ENCODE results near the gene FPR1. TPM values are rescaled to one million over a fixed set of nuclear protein-coding genes. Genes with fewer than 3 reads are reported as not detected.
"Not testable (repeated sequence)": the region's sequence is repeated elsewhere in the genome, so short reads cannot be mapped to it uniquely, and the experiment has no call there.

Gene FPR1
- polyA plus RNA-seq, 2 donors = 0.49 to 1.00 TPM

DNA sequence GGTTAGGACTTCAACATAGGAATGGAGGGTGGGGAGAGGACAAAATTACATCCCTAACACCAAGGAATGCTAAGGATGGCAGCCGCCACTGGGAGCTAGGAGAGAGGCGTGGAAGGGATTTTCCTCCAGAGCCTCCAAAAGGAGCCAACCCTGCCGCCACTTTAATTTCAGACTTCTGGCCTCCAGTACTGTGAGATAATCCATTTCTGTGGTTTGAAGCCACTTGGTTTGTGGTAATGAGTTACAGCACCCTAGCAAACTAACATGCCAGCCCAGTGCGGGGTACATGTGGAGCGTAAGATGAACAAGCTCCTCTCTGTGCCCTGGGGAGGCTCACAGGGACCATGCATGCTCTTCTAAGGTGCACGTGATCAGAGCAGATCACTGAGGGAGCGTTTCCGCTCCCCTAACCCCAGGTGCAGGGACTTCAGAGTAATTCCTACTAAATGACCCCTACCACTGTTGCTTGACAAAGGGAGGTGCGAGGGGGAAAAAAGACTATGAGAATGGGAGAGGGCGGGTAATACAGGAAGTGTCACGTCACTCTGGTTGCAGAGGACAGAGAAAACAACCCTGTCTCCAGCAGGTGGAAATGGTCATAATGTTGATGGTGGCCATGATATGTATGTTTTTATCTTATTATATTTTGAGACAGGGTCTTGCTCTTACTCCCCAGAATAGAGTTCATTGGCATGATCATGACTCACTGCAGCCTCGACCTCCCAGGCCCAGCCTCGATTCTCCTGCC, 12.0 kb downstream of the FPR1 start:
- H3K4me3 ChIP-seq (ENCODE audit: low read depth in 1 of 2, low read length in 2 of 2) = no peak overlapping the region
- WGBS, 2 donors = 73 to 78% methylated on average over 13 of the region's 13 CpGs
- no peak overlapping the region for H3K27ac ChIP-seq (ENCODE audit: low read depth in 2 of 2, low read length in 1 of 2)
- peaks cover 0 to 5% of the 10 kb centered on the region in 2 donors for H3K9me3 ChIP-seq (ENCODE audit: control insufficient read depth in 2 of 2, insufficient read depth in 1 of 2, low read depth in 1 of 2, low read length in 1 of 2)
- H3K36me3 ChIP-seq (ENCODE audit: control insufficient read depth in 2 of 2, insufficient read depth in 2 of 2, low read length in 1 of 2) = no peaks in the 10 kb centered on the region
- H3K4me1 ChIP-seq (ENCODE audit: control insufficient read depth in 2 of 2, insufficient read depth in 2 of 2, low read length in 1 of 2) = no peaks in the 10 kb centered on the region
- H3K27me3 ChIP-seq (ENCODE audit: control insufficient read depth in 1 of 2, insufficient read depth in 2 of 2, low read length in 2 of 2) = no peaks in the 10 kb centered on the region

GRCh38 chr19:51738523-51738922, 13.2 kb downstream of the FPR1 start:
- H3K36me3 ChIP-seq (ENCODE audit: control insufficient read depth in 2 of 2, insufficient read depth in 2 of 2, low read length in 1 of 2); H3K27me3 ChIP-seq (ENCODE audit: control insufficient read depth in 1 of 2, insufficient read depth in 2 of 2, low read length in 2 of 2); H3K4me1 ChIP-seq (ENCODE audit: control insufficient read depth in 2 of 2, insufficient read depth in 2 of 2, low read length in 1 of 2); H3K9me3 ChIP-seq (ENCODE audit: control insufficient read depth in 2 of 2, insufficient read depth in 1 of 2, low read depth in 1 of 2, low read length in 1 of 2); H3K4me3 ChIP-seq (ENCODE audit: low read depth in 1 of 2, low read length in 2 of 2); H3K27ac ChIP-seq (ENCODE audit: low read depth in 2 of 2, low read length in 1 of 2): not testable (repeated sequence)
- WGBS, 2 donors = 89 to 91% methylated on average over 10 of the region's 10 CpGs

DNA sequence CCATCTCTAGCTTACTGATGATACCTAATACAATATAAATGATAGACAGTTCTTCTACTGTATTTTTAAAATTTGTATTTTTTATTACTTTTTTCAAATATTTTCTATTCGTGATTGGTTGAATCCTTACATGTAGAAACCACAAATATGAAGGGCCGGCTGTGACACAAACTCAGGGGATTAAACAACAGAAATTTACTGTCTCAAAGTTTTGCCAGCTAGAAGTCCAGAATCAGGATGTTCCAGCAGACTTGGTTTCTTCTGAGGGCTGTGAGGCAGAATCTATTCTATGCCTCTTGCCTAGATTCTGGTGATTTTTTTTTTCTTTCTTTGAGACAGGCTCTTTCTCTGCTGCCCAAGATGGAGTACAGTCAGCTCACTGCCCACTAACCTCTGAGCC, 13.8 kb downstream of the FPR1 start:
- Histone ChIP-seq H3K36me3 (ENCODE audit: control insufficient read depth in 2 of 2, insufficient read depth in 2 of 2, low read length in 1 of 2) (no peaks in the 10 kb centered on the region), H3K4me3 (ENCODE audit: low read depth in 1 of 2, low read length in 2 of 2) (no peak overlapping the region), H3K9me3 (ENCODE audit: control insufficient read depth in 2 of 2, insufficient read depth in 1 of 2, low read depth in 1 of 2, low read length in 1 of 2) (peaks cover 0 to 5% of the 10 kb centered on the region in 2 donors), H3K27me3 (ENCODE audit: control insufficient read depth in 1 of 2, insufficient read depth in 2 of 2, low read length in 2 of 2) (no peaks in the 10 kb centered on the region), H3K27ac (ENCODE audit: low read depth in 2 of 2, low read length in 1 of 2) (no peak overlapping the region), H3K4me1 (ENCODE audit: control insufficient read depth in 2 of 2, insufficient read depth in 2 of 2, low read length in 1 of 2) (no peaks in the 10 kb centered on the region)
- WGBS, 2 donors = 69 to 74% methylated on average over 2 of the region's 2 CpGs

GRCh38 chr19:51737389-51737788, 14.3 kb downstream of the FPR1 start:
- Histone ChIP-seq H3K36me3 (ENCODE audit: control insufficient read depth in 2 of 2, insufficient read depth in 2 of 2, low read length in 1 of 2) (no peaks in the 10 kb centered on the region), H3K4me1 (ENCODE audit: control insufficient read depth in 2 of 2, insufficient read depth in 2 of 2, low read length in 1 of 2) (no peaks in the 10 kb centered on the region), H3K4me3 (ENCODE audit: low read depth in 1 of 2, low read length in 2 of 2) (no peak overlapping the region), H3K9me3 (ENCODE audit: control insufficient read depth in 2 of 2, insufficient read depth in 1 of 2, low read depth in 1 of 2, low read length in 1 of 2) (peaks cover 0 to 5% of the 10 kb centered on the region in 2 donors), H3K27ac (ENCODE audit: low read depth in 2 of 2, low read length in 1 of 2) (no peak overlapping the region), H3K27me3 (ENCODE audit: control insufficient read depth in 1 of 2, insufficient read depth in 2 of 2, low read length in 2 of 2) (no peaks in the 10 kb centered on the region)
- 88 to 91% methylated on average over 3 of the region's 3 CpGs for WGBS, 2 donors

DNA sequence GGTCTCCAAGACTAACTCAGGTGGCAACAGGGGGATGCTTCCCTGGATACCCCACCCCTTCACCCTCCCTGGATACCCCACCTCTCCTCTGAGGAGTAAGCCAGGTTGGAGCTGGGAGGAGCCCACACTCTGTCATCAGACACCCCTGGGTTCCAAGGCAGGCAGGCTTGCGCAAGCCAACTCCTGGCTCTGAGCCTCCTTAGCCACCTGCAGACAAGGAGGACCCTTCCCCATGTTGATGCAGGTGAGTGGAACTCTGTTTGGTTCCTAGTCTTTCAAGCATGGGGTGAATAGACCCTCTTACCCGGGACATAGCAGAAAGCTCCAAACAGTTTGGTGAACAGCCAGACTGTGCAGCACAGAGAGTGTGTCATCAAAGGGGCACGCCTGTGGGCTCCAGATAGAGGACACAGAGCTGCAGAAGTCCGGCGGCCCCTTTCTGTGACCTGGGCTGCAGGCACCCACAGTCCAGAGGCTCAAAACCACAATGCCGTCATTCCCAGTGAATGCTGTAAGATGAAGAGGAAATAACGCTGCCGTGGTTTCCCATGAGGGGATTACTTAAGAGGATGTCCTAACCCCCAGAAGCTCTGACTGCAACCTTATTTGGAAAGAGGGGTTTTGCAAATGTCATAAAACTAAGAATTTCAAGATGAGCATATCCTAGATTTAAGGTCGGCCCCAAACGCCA, 15.8 kb downstream of the FPR1 start:
- H3K4me3 ChIP-seq (ENCODE audit: low read depth in 1 of 2, low read length in 2 of 2) = no peak overlapping the region
- WGBS, 2 donors = 57 to 62% methylated on average over 10 of the region's 10 CpGs
- H3K27ac ChIP-seq (ENCODE audit: low read depth in 2 of 2, low read length in 1 of 2) = no peak overlapping the region
- peaks cover 0 to 8% of the 10 kb centered on the region in 2 donors for H3K9me3 ChIP-seq (ENCODE audit: control insufficient read depth in 2 of 2, insufficient read depth in 1 of 2, low read depth in 1 of 2, low read length in 1 of 2)
- H3K36me3 ChIP-seq (ENCODE audit: control insufficient read depth in 2 of 2, insufficient read depth in 2 of 2, low read length in 1 of 2) = no peaks in the 10 kb centered on the region
- H3K27me3 ChIP-seq (ENCODE audit: control insufficient read depth in 1 of 2, insufficient read depth in 2 of 2, low read length in 2 of 2) = no peaks in the 10 kb centered on the region
- no peaks in the 10 kb centered on the region for H3K4me1 ChIP-seq (ENCODE audit: control insufficient read depth in 2 of 2, insufficient read depth in 2 of 2, low read length in 1 of 2)

DNA sequence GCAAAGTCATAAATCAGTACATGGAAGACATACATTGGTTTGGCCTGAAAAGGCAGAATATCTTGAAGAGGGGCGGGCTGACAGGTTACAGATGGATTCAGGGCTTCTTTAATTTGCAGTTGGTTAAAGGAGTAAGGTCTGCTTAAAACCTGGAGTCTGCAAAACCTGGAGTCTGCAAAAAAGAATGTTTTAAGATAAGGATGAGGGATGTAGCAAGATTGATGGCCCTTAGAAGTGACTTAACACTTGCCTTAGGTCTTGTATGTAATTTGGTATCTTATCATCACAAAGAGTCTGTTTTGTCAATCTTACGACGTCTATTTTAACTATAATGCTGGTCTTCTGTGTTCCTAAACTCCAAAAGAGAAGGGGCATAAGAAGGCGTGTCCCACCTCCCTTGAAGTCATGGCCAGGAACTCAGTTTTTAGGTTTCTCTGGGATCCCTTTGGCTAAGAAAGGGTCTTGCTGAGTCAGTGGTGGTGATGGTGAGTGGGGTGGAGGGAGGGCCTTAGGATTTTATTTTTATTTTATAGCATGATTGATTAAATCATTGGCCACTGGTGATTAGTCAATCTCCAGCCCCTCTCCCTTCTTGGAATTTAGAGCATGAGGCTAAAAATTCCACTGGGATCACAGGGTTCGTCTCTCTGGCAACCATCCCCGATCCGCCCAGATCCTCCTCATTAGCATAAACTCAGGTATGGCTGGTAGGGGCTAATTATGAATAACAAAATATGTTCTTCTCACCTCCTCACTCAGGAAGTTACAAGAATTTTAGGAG, 17.7 kb downstream of the FPR1 start:
- no peaks in the 10 kb centered on the region for H3K36me3 ChIP-seq (ENCODE audit: control insufficient read depth in 2 of 2, insufficient read depth in 2 of 2, low read length in 1 of 2)

GRCh38 chr19:51729781-51730180, 21.9 kb downstream of the FPR1 start:
- Histone ChIP-seq H3K4me1 (ENCODE audit: control insufficient read depth in 2 of 2, insufficient read depth in 2 of 2, low read length in 1 of 2) (peaks cover 0 to 5% of the 10 kb centered on the region in 2 donors), H3K9me3 (ENCODE audit: control insufficient read depth in 2 of 2, insufficient read depth in 1 of 2, low read depth in 1 of 2, low read length in 1 of 2) (peaks cover 0 to 9% of the 10 kb centered on the region in 2 donors), H3K27me3 (ENCODE audit: control insufficient read depth in 1 of 2, insufficient read depth in 2 of 2, low read length in 2 of 2) (peaks cover 0 to 3% of the 10 kb centered on the region in 2 donors), H3K4me3 (ENCODE audit: low read depth in 1 of 2, low read length in 2 of 2) (no peak overlapping the region), H3K36me3 (ENCODE audit: control insufficient read depth in 2 of 2, insufficient read depth in 2 of 2, low read length in 1 of 2) (no peaks in the 10 kb centered on the region), H3K27ac (ENCODE audit: low read depth in 2 of 2, low read length in 1 of 2) (no peak overlapping the region)
- 29 to 67% methylated on average over 2 of the region's 2 CpGs for WGBS, 2 donors

More for the DNA sequence above, 17.7 kb downstream of the FPR1 start:
- H3K27ac ChIP-seq (ENCODE audit: low read depth in 2 of 2, low read length in 1 of 2) = no peak overlapping the region
- no peaks in the 10 kb centered on the region for H3K4me1 ChIP-seq (ENCODE audit: control insufficient read depth in 2 of 2, insufficient read depth in 2 of 2, low read length in 1 of 2)
- 61 to 68% methylated on average over 7 of the region's 7 CpGs for WGBS, 2 donors
- H3K27me3 ChIP-seq (ENCODE audit: control insufficient read depth in 1 of 2, insufficient read depth in 2 of 2, low read length in 2 of 2) = no peaks in the 10 kb centered on the region
- H3K9me3 ChIP-seq (ENCODE audit: control insufficient read depth in 2 of 2, insufficient read depth in 1 of 2, low read depth in 1 of 2, low read length in 1 of 2) = peaks cover 0 to 11% of the 10 kb centered on the region in 2 donors
- H3K4me3 ChIP-seq (ENCODE audit: low read depth in 1 of 2, low read length in 2 of 2) = no peak overlapping the region

- peaks cover 0 to 9% of the 10 kb centered on the region in 2 donors for H3K9me3 ChIP-seq (ENCODE audit: control insufficient read depth in 2 of 2, insufficient read depth in 1 of 2, low read depth in 1 of 2, low read length in 1 of 2)
- no peak overlapping the region for H3K4me3 ChIP-seq (ENCODE audit: low read depth in 1 of 2, low read length in 2 of 2)
- peaks cover 0 to 5% of the 10 kb centered on the region in 2 donors for H3K27me3 ChIP-seq (ENCODE audit: control insufficient read depth in 1 of 2, insufficient read depth in 2 of 2, low read length in 2 of 2)
- peaks cover 0 to 8% of the 10 kb centered on the region in 2 donors for H3K4me1 ChIP-seq (ENCODE audit: control insufficient read depth in 2 of 2, insufficient read depth in 2 of 2, low read length in 1 of 2)
- no peak overlapping the region for H3K27ac ChIP-seq (ENCODE audit: low read depth in 2 of 2, low read length in 1 of 2)
- H3K36me3 ChIP-seq (ENCODE audit: control insufficient read depth in 2 of 2, insufficient read depth in 2 of 2, low read length in 1 of 2) = no peaks in the 10 kb centered on the region
- WGBS, 2 donors = 70% methylated on average over 7 of the region's 7 CpGs
These were observed 24.3 kb downstream of the FPR1 start for GRCh38 chr19:51727349-51727880.

DNA sequence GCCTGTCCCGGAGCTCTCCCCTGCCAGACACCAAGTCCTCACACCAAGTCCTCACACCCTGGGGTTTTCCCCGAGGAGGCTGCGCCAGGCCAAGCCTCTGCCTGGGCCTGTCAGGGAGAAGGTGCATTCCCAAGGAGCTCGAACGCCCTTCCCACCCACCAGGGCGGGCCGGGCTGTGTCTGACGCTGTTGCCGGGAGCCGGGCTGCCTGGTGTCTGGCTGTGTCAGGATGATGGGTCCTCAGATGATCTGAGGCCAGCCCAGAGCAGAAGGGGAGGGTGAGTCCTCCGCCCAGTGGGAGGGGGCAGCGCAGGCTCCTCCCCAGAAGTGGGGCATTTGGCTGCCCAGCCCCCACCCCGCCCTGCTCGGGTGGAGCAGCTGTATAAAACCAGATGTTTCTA, 25.6 kb downstream of the FPR1 start:
- Histone ChIP-seq H3K4me3 (ENCODE audit: low read depth in 1 of 2, low read length in 2 of 2) (no peak overlapping the region), H3K4me1 (ENCODE audit: control insufficient read depth in 2 of 2, insufficient read depth in 2 of 2, low read length in 1 of 2) (peaks cover 0 to 8% of the 10 kb centered on the region in 2 donors), H3K27ac (ENCODE audit: low read depth in 2 of 2, low read length in 1 of 2) (no peak overlapping the region), H3K27me3 (ENCODE audit: control insufficient read depth in 1 of 2, insufficient read depth in 2 of 2, low read length in 2 of 2) (peaks cover 0 to 5% of the 10 kb centered on the region in 2 donors), H3K36me3 (ENCODE audit: control insufficient read depth in 2 of 2, insufficient read depth in 2 of 2, low read length in 1 of 2) (no peaks in the 10 kb centered on the region), H3K9me3 (ENCODE audit: control insufficient read depth in 2 of 2, insufficient read depth in 1 of 2, low read depth in 1 of 2, low read length in 1 of 2) (peaks cover 0 to 5% of the 10 kb centered on the region in 2 donors)
- 17 to 22% methylated on average over 14 of the region's 14 CpGs for WGBS, 2 donors

Data from esophagus (tissue), 2 donors.